AG04449 (cell line): ENCODE results near the gene DSC2.

Experiments
- CTCF ChIA-PET: fragments of 350-600 bp; formaldehyde crosslinking; extraction: SDS; loops from one replicate; lab custom pipeline; 2021; ENCODE audit warnings: antibody characterized with exemption; lab: Yijun Ruan, JAX
- POLR2A ChIA-PET: fragments of 400-600, 350-600 bp; formaldehyde crosslinking; extraction: SDS; loops from one replicate; lab custom pipeline; 2020; ENCODE audit warnings: antibody characterized with exemption, inconsistent platforms; lab: Yijun Ruan, JAX
- DNase-seq: peaks from one replicate; pipeline ENCODE4 v3.0.0-alpha.2; 2010; ENCODE audit warnings: low read depth, low spot score
- H3K4me3 ChIP-seq: 2 replicates; pipeline ENCODE4 v1.5.1; 2011; ENCODE audit warnings: low read depth, mild to moderate bottlenecking, control low read depth, low read length
- TF ChIP-seq, protein P1 (sequence below): IDR thresholded peaks from one replicate; pipeline ENCODE4 v1.5.1; 2011; ENCODE audit warnings: mild to moderate bottlenecking, moderate library complexity, low read length, control low read depth, inconsistent platforms; ENCODE audit not compliant: insufficient read depth; ENCODE audit errors: missing control alignments

Gene DSC2

DNA sequence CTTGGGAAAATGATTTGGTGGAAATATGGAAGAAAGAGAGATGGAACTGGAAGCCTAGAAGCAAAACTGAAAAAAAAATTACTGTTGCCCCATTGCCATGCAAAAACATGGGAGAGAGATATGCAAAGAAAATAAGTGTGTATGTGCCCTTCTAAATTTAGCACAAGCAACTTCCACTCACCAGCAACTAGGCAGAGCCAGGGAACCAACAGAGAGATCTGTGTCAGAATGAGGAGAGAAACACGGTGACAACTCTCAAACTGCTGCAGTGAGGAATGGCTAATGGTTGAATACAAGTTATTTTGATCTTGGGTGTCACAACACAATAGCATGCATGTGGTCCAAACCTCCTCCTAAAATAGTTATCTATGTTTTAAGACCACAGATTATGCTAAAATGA is 10.9 kb downstream of the DSC2 start:
- CTCF ChIA-PET, result no interaction called here
- POLR2A ChIA-PET, result no interaction called here

DNA sequence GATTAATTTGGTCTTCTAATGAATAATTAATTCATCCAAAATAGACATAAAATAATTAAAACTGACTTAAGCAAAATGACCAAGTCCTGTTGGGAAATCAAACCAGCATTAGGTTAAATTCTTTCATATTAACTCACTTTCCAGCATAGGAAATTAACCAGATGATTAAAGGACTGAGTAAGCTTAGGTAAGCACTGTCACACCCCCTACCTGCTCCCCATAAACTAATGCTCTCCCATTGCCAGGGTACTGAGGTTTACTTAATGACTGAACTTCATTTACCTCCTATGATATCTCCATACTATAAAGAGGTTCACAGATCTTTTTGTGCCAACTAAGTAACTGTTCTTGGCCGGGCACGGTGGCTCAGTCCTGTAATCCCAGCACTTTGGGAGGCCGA is 13.7 kb downstream of the DSC2 start:
- TF ChIP-seq, protein P1, sequence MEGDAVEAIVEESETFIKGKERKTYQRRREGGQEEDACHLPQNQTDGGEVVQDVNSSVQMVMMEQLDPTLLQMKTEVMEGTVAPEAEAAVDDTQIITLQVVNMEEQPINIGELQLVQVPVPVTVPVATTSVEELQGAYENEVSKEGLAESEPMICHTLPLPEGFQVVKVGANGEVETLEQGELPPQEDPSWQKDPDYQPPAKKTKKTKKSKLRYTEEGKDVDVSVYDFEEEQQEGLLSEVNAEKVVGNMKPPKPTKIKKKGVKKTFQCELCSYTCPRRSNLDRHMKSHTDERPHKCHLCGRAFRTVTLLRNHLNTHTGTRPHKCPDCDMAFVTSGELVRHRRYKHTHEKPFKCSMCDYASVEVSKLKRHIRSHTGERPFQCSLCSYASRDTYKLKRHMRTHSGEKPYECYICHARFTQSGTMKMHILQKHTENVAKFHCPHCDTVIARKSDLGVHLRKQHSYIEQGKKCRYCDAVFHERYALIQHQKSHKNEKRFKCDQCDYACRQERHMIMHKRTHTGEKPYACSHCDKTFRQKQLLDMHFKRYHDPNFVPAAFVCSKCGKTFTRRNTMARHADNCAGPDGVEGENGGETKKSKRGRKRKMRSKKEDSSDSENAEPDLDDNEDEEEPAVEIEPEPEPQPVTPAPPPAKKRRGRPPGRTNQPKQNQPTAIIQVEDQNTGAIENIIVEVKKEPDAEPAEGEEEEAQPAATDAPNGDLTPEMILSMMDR, result no peak
- DNase-seq, result no peak
- ChIA-PET POLR2A (no interaction called here), CTCF (no interaction called here)
- no peak overlapping the region for H3K4me3 ChIP-seq

More for the DNA sequence above, 10.9 kb downstream of the DSC2 start:
- TF ChIP-seq, protein P1, result no peak
- no peak overlapping the region for H3K4me3 ChIP-seq
- no peak for DNase-seq

DNA sequence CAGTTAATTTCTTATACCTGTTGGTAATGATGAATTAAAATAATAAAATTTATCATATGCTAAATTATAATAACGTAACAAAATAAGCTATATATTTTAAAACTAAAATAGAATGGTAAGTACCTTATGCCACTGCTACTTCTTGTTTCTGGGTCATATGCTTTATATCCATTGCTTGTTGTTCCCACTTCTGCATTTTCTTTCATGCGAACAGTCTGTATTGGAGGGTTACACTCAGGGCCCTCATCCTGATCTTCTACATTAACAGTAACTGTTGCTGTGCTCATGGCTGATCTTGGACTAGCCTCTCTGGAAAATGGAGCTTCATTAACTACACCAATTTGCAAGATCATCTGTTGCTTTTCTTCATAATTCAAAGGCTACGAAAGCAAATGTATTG is 22.2 kb downstream of the DSC2 start:
- TF ChIP-seq, protein P1, result no peak
- CTCF ChIA-PET, result no interaction called here
- POLR2A ChIA-PET, result no interaction called here
- no peak for DNase-seq
- no peak overlapping the region for H3K4me3 ChIP-seq

DNA sequence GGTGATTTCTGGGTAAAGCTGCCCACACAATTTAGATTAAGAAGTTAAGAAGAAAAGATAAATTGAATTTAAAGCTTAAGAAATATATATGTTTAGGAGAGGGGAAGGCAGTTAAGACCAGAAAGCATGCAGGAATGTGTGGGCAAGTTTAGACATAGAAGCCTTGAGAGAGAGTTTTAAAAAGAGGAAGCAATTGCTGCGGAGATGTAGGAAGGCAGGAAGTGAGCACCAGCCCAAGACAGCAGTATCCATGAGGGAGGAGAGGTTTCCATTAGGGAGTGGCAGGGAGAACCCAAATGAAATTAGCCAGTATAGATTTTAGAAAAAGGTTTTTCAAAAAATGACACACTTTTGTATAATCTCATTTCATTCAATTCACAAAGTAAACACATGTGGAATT is 24.3 kb downstream of the DSC2 start:
- TF ChIP-seq, protein P1, result no peak
- no peak overlapping the region for H3K4me3 ChIP-seq
- POLR2A ChIA-PET, result no interaction called here
- no peak for DNase-seq
- CTCF ChIA-PET, result no interaction called here

DNA sequence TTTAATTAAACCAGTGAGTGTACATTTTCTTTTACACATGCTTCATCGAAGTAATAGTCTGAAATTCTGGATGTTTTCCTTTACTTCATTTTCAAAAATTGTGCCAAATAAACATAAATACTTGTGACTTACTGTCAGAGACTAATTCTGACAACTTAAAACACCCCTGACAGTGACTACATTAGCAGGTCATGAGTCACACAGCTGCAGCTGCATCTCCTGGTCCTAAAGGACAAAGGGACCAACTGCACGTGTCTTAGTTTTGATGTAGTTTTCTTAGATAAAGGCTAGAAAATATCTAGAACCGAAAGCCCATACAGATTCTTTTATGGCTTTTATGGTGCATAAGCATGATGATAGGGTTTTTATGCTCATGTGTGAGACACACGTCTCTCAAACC is 30.0 kb downstream of the DSC2 start:
- CTCF ChIA-PET, result no interaction called here
- TF ChIP-seq, protein P1, result no peak
- no peak overlapping the region for H3K4me3 ChIP-seq
- no peak for DNase-seq
- POLR2A ChIA-PET, result no interaction called here

DNA sequence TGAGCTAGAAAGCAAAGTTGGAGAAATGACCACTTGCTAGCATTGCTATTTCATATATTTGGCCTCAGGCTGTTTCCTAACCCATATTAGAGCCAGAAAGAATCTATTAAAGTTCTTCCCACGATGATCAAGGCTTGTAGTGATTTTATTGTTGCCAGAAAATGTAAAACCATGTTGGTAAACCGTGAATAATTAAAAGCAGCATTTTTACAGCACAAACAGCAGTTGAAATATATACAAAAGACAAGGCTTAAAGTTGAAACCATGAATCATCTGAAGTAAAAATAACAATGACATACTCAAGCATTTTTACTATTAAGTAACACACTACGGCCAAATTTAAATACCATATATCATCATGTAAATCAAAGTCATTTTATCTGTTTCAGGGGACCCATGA is 32.0 kb downstream of the DSC2 start:
- TF ChIP-seq, protein P1, result no peak
- DNase-seq, result no peak
- ChIA-PET CTCF (no interaction called here), POLR2A (no interaction called here)
- no peak overlapping the region for H3K4me3 ChIP-seq
